Measurements from ENCODE around the gene TBC1D22A.
"Not testable (repeated sequence)": the region's sequence is repeated elsewhere in the genome, so short reads cannot be mapped to it uniquely, and the experiment has no call there.

The TBC1D22A gene

GRCh38 chr22:47040486-47041270 lies 278.2 kb downstream of the TBC1D22A start:
- DNase-seq = no peak

GRCh38 chr22:47041271-47042115 lies 279.0 kb downstream of the TBC1D22A start:
- DNase-seq = no peak

GRCh38 chr22:47042116-47042825 lies 279.8 kb downstream of the TBC1D22A start:
- no peak for DNase-seq

- DNase-seq = no peak
These were observed 280.5 kb downstream of the TBC1D22A start for GRCh38 chr22:47042861-47043496.

- peak; percentile 65 for DNase-seq
These were observed 281.6 kb downstream of the TBC1D22A start for GRCh38 chr22:47043835-47044721.

- no peak for DNase-seq
These were observed 282.5 kb downstream of the TBC1D22A start for GRCh38 chr22:47044722-47045535.

GRCh38 chr22:47045691-47046410 lies 283.4 kb downstream of the TBC1D22A start:
- no peak for DNase-seq

GRCh38 chr22:47046411-47047065 lies 284.1 kb downstream of the TBC1D22A start:
- no peak for DNase-seq

GRCh38 chr22:47047321-47048122 lies 285.1 kb downstream of the TBC1D22A start:
- DNase-seq = no peak

GRCh38 chr22:47048123-47049077 lies 285.9 kb downstream of the TBC1D22A start:
- no peak for DNase-seq

- DNase-seq = no peak
These were observed 286.7 kb downstream of the TBC1D22A start for GRCh38 chr22:47049078-47049624.

GRCh38 chr22:47049736-47050400 lies 287.4 kb downstream of the TBC1D22A start:
- DNase-seq = not testable (repeated sequence)

GRCh38 chr22:47050401-47051051 lies 288.1 kb downstream of the TBC1D22A start:
- DNase-seq = no peak

- no peak for DNase-seq
These were observed 289.1 kb downstream of the TBC1D22A start for GRCh38 chr22:47051441-47052071.

- DNase-seq = no peak
These were observed 290.0 kb downstream of the TBC1D22A start for GRCh38 chr22:47052236-47053012.

Measured in hematopoietic multipotent progenitor cell treated with erythropoietin and hydrocortisone succinate and interleukin-3 and kit ligand, for 4 days (in vitro differentiated cells).